Sigmoid colon (tissue), 4 donors: ENCODE data around the gene TENM4.

ENCODE experiments used
- CTCF ChIP-seq, 4 experiments: fragments of 450-650 bp in 3 of 4; fragments of 200-600 bp in 1 of 4; IDR thresholded peaks; one replicate each; pipeline ENCODE4 v1.5.1; 2016 to 2019; ENCODE audit warnings: antibody characterized with exemption in 4 of 4, mild to moderate bottlenecking in 3 of 4, moderate library complexity in 2 of 4
- EP300 ChIP-seq, 4 donors: sonication (generic); formaldehyde crosslinking; IDR thresholded peaks; one replicate each; pipeline ENCODE4 v1.6.1; 2017; ENCODE audit warnings: antibody characterized with exemption in 4 of 4
- POLR2A ChIP-seq, 2 donors: fragments of 450-650 bp; IDR thresholded peaks; one replicate each; pipeline ENCODE4 v1.6.1; 2016; ENCODE audit warnings: antibody characterized with exemption in 2 of 2, mild to moderate bottlenecking in 2 of 2, moderate library complexity in 2 of 2
- POLR2AphosphoS5 ChIP-seq, 4 donors: sonication (generic); formaldehyde crosslinking; IDR thresholded peaks; one replicate each; pipeline ENCODE4 v1.6.1; 2017; ENCODE audit warnings: antibody characterized with exemption in 4 of 4

DNA sequence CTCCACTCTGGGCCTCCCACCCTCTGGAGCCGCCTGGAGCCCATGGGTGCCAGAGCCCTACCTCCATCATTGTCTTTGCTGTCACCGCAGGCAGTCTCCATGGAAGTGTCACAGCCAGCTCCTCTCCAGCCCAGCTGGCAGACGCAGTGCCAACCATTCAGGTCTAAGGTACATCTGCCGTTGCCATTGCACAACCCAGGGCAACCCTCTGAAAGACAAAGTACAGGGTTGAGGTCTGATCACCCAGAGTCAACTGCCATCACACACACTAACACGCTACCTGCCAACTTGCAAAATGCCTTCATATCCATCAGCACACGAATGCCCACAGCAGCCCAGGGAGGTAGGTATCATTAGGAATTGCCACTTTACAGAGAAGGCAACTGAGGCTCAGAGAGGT, 669.9 kb downstream of the TENM4 start:
- TF ChIP-seq POLR2A (IDR thresholded peaks at IDR 0.05), result no peak
- no peak for TF ChIP-seq CTCF (IDR thresholded peaks at IDR 0.05)
- TF ChIP-seq POLR2AphosphoS5 (IDR thresholded peaks at IDR 0.05), result no peak
- TF ChIP-seq EP300 (IDR thresholded peaks at IDR 0.05), result no peak
